ENCODE measurements around the gene RBM20. TPM values are rescaled to one million over a fixed set of nuclear protein-coding genes. Genes with fewer than 3 reads are reported as not detected.

Gene RBM20
- total and polyA plus RNA-seq, 2 of the 13 experiments (the other 11 are each of a cell fraction or from before 2014, with no cell fraction given), result 0.02 to 0.22 TPM

- TF ChIP-seq, protein P1, sequence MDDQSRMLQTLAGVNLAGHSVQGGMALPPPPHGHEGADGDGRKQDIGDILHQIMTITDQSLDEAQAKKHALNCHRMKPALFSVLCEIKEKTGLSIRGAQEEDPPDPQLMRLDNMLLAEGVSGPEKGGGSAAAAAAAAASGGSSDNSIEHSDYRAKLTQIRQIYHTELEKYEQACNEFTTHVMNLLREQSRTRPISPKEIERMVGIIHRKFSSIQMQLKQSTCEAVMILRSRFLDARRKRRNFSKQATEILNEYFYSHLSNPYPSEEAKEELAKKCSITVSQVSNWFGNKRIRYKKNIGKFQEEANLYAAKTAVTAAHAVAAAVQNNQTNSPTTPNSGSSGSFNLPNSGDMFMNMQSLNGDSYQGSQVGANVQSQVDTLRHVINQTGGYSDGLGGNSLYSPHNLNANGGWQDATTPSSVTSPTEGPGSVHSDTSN (CRISPR knock-in tag; IDR thresholded peaks at IDR 0.05; ENCODE audit: borderline replicate concordance), result no peak
- TF ChIP-seq, protein P2, sequence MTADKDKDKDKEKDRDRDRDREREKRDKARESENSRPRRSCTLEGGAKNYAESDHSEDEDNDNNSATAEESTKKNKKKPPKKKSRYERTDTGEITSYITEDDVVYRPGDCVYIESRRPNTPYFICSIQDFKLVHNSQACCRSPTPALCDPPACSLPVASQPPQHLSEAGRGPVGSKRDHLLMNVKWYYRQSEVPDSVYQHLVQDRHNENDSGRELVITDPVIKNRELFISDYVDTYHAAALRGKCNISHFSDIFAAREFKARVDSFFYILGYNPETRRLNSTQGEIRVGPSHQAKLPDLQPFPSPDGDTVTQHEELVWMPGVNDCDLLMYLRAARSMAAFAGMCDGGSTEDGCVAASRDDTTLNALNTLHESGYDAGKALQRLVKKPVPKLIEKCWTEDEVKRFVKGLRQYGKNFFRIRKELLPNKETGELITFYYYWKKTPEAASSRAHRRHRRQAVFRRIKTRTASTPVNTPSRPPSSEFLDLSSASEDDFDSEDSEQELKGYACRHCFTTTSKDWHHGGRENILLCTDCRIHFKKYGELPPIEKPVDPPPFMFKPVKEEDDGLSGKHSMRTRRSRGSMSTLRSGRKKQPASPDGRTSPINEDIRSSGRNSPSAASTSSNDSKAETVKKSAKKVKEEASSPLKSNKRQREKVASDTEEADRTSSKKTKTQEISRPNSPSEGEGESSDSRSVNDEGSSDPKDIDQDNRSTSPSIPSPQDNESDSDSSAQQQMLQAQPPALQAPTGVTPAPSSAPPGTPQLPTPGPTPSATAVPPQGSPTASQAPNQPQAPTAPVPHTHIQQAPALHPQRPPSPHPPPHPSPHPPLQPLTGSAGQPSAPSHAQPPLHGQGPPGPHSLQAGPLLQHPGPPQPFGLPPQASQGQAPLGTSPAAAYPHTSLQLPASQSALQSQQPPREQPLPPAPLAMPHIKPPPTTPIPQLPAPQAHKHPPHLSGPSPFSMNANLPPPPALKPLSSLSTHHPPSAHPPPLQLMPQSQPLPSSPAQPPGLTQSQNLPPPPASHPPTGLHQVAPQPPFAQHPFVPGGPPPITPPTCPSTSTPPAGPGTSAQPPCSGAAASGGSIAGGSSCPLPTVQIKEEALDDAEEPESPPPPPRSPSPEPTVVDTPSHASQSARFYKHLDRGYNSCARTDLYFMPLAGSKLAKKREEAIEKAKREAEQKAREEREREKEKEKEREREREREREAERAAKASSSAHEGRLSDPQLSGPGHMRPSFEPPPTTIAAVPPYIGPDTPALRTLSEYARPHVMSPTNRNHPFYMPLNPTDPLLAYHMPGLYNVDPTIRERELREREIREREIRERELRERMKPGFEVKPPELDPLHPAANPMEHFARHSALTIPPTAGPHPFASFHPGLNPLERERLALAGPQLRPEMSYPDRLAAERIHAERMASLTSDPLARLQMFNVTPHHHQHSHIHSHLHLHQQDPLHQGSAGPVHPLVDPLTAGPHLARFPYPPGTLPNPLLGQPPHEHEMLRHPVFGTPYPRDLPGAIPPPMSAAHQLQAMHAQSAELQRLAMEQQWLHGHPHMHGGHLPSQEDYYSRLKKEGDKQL (CRISPR knock-in tag; IDR thresholded peaks at IDR 0.05; ENCODE audit: low read depth), result no peak
- TF ChIP-seq, protein P3, sequence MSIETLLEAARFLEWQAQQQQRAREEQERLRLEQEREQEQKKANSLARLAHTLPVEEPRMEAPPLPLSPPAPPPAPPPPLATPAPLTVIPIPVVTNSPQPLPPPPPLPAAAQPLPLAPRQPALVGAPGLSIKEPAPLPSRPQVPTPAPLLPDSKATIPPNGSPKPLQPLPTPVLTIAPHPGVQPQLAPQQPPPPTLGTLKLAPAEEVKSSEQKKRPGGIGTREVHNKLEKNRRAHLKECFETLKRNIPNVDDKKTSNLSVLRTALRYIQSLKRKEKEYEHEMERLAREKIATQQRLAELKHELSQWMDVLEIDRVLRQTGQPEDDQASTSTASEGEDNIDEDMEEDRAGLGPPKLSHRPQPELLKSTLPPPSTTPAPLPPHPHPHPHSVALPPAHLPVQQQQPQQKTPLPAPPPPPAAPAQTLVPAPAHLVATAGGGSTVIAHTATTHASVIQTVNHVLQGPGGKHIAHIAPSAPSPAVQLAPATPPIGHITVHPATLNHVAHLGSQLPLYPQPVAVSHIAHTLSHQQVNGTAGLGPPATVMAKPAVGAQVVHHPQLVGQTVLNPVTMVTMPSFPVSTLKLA (IDR thresholded peaks at IDR 0.05), result no peak
- TF ChIP-seq ZNF280D (CRISPR knock-in tag; IDR thresholded peaks at IDR 0.05) (no peak), SAP130 (CRISPR knock-in tag; IDR thresholded peaks at IDR 0.05; ENCODE audit: low read depth) (no peak; the same call in 1 of the 2 replicates), MXD1 (CRISPR knock-in tag; IDR thresholded peaks at IDR 0.05) (no peak), SMC3 (IDR thresholded peaks at IDR 0.05; ENCODE audit: low read length) (peak; percentile 84), SP1 (IDR thresholded peaks at IDR 0.05) (no peak), SP1 (CRISPR knock-in tag; IDR thresholded peaks at IDR 0.05) (no peak), NFATC3 (CRISPR knock-in tag; IDR thresholded peaks at IDR 0.05) (no peak)
These were observed 159.7 kb downstream of the RBM20 start (continued) for GRCh38 chr10:110803830-110804338.
